GM18951 (cell line): ENCODE measurements around the gene HOXB13.
"Not testable (repeated sequence)": the region's sequence is repeated elsewhere in the genome, so short reads cannot be mapped to it uniquely, and the experiment has no call there.

Experiments
- POLR2A ChIP-seq: IDR thresholded peaks from 4 replicates; pipeline ENCODE4 v1.6.1; 2011; ENCODE audit warnings: mild to moderate bottlenecking; ENCODE audit not compliant: insufficient read length, insufficient read depth; ENCODE audit errors: extremely low read depth
- in situ Hi-C: fragments of 300-500 bp; cut with MboI; formaldehyde crosslinking; loops from one replicate; pipeline ENCODE4 v1.12.0; 2022; ENCODE audit warnings: low sequenced_read_pairs, mixed read lengths, inconsistent platforms; ENCODE audit not compliant: unreplicated experiment

HOXB13 gene

DNA sequence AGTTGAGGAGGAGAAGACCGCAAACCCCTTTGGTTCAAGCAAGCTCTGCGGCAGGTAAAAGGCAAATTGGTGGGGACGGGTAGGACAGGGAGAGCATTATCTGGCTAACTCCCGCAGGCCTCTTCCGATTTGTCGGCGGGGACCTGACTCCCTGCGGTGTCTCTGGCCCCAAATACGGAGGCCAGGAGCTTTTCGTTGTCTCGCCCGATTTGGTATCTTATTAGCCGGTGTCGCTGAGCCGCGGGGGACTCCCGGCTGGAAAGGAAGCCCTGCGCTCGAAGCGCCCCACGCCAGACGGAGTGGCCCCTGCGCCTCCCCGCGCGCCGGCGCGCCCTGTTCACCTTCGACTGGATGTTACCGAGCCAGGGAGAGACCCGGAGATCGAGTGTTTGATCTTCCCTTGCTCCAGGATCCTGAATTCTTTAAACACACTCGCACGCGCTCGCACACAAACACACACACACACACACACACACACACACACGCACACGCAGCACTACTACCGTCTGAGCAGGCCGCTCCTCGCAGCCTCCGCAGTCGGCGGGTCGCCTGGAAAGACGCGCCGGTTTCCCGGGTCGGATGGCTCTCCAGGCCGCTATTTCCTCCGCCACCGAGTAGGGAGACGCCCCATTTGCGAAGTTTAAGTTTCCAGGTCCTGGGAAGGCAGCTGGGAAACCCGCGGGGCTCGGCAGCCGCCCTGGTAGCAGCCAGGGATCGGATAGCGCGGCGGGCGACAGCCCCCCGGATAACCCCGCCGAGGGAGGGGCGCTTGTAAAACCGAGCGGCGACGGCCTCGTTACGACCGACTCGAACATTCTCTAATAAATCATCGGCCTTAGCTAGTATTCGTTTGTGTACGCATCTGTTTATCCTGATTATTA is 9.5 kb downstream of the HOXB13 start:
- TF ChIP-seq POLR2A, result no peak
- in situ Hi-C loops, result no loop called here

DNA sequence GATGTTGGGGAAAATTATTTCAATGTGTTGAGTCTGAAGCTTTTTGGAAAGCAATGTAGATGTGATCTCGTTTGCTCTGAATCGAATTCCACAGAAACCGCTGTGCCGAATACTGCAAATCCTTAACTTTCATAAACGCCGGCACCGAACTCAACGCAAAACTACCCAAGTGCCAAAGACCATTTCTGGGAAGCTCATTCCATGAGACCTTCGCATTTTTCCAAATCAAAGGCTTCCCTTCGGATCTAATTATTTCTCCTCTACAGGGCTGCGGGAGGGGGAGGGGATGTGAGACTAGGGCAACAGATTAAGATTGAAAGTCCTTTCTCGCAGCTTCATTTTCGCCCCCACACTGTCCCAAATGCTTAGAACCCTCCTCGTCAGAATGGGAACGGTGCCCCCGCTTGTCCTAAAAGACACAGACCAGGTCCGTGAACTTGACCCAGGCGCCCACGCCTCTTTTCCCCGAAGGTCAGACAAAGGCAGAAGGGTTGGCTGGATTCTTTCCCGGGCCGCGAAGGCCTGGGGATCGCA is 10.3 kb downstream of the HOXB13 start:
- TF ChIP-seq POLR2A, result no peak
- in situ Hi-C loops, result no loop called here

GRCh38 chr17:48717367-48718226 is 11.0 kb downstream of the HOXB13 start:
- in situ Hi-C loops, result no loop called here
- no peak for TF ChIP-seq POLR2A

DNA sequence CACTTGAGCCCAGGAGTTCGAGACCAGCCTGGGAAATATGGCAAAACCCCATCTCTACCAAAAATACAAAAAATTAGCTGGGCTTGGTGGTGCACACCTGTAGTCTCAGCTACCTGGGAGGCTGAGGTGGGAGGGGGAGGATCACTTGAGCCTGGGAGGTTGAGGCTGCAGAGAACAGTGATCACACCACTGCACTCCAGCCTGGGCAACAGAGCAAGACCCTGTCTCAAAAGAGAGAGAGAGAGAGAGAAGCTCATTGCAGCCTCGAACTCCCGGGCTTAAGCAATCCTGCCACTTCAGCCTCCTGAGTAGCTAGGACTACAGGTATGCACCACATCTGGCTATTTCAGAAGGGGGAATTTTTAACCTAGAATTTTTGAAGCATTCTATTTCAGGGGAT is 12.0 kb downstream of the HOXB13 start:
- in situ Hi-C loops, result not testable (repeated sequence)

DNA sequence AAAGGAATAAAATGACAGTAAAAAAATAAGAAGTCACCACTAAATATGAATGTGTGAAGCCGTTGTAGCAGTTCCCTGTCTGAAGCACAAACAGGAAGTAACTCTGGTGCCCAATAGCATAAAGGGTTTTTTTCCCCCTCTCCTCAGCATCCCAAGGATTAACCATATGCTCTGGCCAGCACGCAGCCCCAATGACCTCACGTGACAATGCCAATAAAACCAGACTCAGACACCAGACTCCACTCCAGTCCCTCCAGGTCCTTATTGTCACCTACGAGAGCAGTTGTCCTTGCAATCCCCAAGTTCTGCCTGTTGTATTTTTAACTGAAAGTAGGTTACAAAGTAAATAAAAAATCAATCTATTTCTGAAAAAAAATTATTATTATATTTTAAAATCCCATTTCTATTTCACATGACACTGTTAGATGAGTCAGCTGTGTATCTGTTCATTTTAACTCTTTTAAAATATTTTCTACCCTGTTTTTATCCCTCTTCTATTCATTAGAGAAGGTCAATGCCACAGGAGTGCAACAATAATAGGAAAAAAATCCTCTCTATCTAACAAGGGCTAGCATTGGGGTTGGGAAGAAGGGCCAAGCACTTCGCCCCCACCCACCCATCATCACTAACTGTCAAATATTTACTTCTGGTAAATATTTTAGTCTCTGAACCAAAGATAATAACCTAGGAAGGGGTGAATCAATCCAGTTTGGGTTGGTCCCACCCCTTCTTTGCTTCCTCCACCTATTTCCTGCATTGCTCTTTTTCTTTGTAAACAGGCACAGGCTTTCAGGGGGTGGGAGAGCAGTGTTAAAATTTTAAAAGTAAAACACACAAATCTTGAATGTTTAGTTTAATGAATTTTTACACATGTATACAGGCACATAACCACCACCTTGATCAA is 12.8 kb downstream of the HOXB13 start:
- no peak for TF ChIP-seq POLR2A
- in situ Hi-C loops, result no loop called here

GRCh38 chr17:48711128-48711527 is 17.4 kb downstream of the HOXB13 start:
- in situ Hi-C loops, result no loop called here

GRCh38 chr17:48704361-48705248 is 23.9 kb downstream of the HOXB13 start:
- in situ Hi-C loops, result no loop called here
- no peak for TF ChIP-seq POLR2A

More at GRCh38 chr17:48711128-48711527, 17.4 kb downstream of the HOXB13 start:
- no peak for TF ChIP-seq POLR2A

GRCh38 chr17:48701864-48702532 is 26.6 kb downstream of the HOXB13 start:
- in situ Hi-C loops, result no loop called here
- no peak for TF ChIP-seq POLR2A

DNA sequence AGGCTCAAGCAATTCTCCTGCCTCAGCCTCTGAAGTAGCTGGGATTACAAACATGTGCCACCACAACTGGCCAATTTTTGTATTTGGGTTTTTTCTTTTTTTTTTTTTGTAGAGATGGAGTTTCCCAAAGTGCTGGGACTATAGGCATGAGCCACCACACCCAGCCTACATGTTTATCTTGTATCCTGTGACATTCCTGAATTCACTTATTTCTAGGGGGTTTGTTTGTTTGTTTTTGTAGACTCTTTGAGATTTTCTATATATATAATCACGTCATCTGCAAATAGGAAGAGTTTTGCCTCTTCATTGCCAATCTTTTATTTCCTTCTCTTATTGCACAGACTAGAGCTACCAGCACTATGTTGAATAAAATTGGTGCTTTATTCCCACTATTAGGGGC is 35.4 kb downstream of the HOXB13 start:
- in situ Hi-C loops, result no loop called here
- TF ChIP-seq POLR2A, result no peak

DNA sequence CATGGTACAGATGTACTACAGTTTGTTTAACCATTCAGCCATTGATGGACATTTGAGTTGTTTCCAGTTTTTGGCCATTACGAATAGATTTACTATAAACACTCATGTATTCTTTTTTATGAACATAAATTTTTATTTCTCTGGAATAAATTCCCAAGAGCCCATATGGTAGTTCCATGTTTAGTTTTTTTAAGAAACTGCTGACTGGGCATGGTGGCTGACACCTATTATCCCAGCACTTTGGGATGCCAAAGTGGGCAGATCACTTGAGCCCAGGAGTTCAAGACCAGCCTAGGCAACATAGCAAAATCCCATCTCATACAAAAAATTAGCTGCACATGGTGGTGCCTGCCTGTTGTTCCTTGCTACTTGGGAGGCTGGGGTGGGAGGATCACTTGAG is 36.5 kb downstream of the HOXB13 start:
- no peak for TF ChIP-seq POLR2A
- in situ Hi-C loops, result no loop called here

- in situ Hi-C loops, result no loop called here
- no peak for TF ChIP-seq POLR2A
Measured at GRCh38 chr17:48690655-48691054, 37.9 kb downstream of the HOXB13 start.

DNA sequence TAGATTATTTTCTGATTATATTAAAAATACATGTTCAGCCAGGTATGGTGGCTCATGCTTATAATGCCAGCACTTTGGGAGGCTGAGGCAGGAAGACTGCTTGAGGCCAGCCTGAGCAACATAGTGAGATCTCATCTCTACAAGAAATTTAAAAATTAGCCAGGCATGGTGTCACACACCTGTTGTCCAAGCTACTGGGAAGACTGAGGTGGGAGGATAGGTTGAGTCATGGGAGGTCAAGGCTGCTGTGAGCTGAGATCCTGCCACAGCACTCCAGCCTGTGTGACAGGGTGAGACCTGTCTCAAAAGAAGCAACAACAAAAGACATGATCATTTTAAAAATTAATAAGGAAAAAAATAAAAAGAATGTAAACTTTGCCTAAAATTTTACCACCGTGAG is 46.9 kb downstream of the HOXB13 start:
- in situ Hi-C loops, result no loop called here
- TF ChIP-seq POLR2A, result no peak
